GM12878 (cell line): Measurements from ENCODE around the gene MRTFA. TPM values are rescaled to one million over a fixed set of nuclear protein-coding genes. Genes with fewer than 3 reads are reported as not detected.
A peak's percentile ranks its signal among the peaks of the same experiment; 100 is the strongest.

Experiments
- ATAC-seq: fragments of 200-7000 bp; cut with Tn5 transposase; 3 replicates; pipeline ENCODE4 v1.9.1; 2020; ENCODE audit warnings: mild to moderate bottlenecking, moderate library complexity
- BruUV-seq: library from RNA; stranded (reverse); fragments of 400-500 nt; replicated peaks from 2 replicates; lab custom pipeline; 2021; lab: Mats Ljungman, UMichigan
- CTCF ChIA-PET: fragments of 300-600 bp; sonication (Branson Sonifier 250); formaldehyde crosslinking; extraction: SDS; loops from one replicate; lab custom pipeline; 2021; ENCODE audit warnings: inconsistent platforms; lab: Yijun Ruan, JAX
- POLR2A ChIA-PET: fragments of 350-600 bp; formaldehyde crosslinking; extraction: SDS; loops from one replicate; lab custom pipeline; 2021; ENCODE audit warnings: inconsistent platforms; lab: Charles Lee
- RAD21 ChIA-PET: fragments of 300-600 bp; sonication (Branson Sonifier 250); formaldehyde crosslinking; loops from one replicate; lab custom pipeline; 2023; ENCODE audit warnings: antibody characterized with exemption; ENCODE audit not compliant: unreplicated experiment; lab: Charles Lee
- SMC1A ChIA-PET: fragments of 300-600 bp; sonication (Branson Sonifier 250); formaldehyde crosslinking; loops from one replicate; lab custom pipeline; 2023; ENCODE audit not compliant: unreplicated experiment, uncharacterized antibody; lab: Charles Lee
- DNase-seq: peaks from one replicate; pipeline ENCODE4 v3.0.0-alpha.2; 2011; ENCODE audit warnings: low read depth, low spot score
- FAIRE-seq: peaks from 3 replicates; lab custom pipeline; 2011; peaks lifted over from hg19 to GRCh38; lab: Jason Lieb, UNC
- H2AFZ ChIP-seq: 2 replicates; pipeline ENCODE4 v1.6.0; 2011; ENCODE audit warnings: low read depth, low read length, control low read depth; ENCODE audit not compliant: control insufficient read depth
- H3K27ac ChIP-seq: 2 replicates; pipeline ENCODE4 v1.5.1; 2011; ENCODE audit warnings: control low read depth; ENCODE audit not compliant: control insufficient read depth, insufficient read depth
- H3K27me3 ChIP-seq, 2 experiments: replicated peaks in 1 of 2; 2 replicates each; pipeline versions ENCODE4 v1.6.0 to v1.6.1; 2011; ENCODE audit warnings: low read length in 1 of 2; ENCODE audit not compliant: control insufficient read depth in 2 of 2, insufficient read depth in 2 of 2
- H3K36me3 ChIP-seq, 2 experiments: 2 replicates each; pipeline ENCODE4 v1.5.1; 2011; ENCODE audit warnings: low read length in 1 of 2; ENCODE audit not compliant: control insufficient read depth in 2 of 2, insufficient read depth in 2 of 2
- H3K4me1 ChIP-seq: 2 replicates; pipeline ENCODE4 v1.6.1; 2011; ENCODE audit warnings: mild to moderate bottlenecking, low read length, moderate library complexity, mixed read lengths; ENCODE audit not compliant: control insufficient read depth, insufficient read depth
- H3K4me2 ChIP-seq: 2 replicates; pipeline ENCODE4 v1.6.0; 2011; ENCODE audit warnings: control low read depth; ENCODE audit not compliant: control insufficient read depth, insufficient read depth
- H3K4me3 ChIP-seq: fragments of 200-600 bp; sonication (generic); 2 replicates; pipeline ENCODE4 v1.5.1; 2016
- H3K79me2 ChIP-seq: 2 replicates; pipeline ENCODE4 v1.6.0; 2011; ENCODE audit warnings: low read length; ENCODE audit not compliant: control insufficient read depth, insufficient read depth
- H3K9ac ChIP-seq: 2 replicates; pipeline ENCODE4 v1.8.0; 2011; ENCODE audit warnings: low read length, control low read depth, mixed read lengths; ENCODE audit not compliant: control insufficient read depth, insufficient read depth
- H3K9me3 ChIP-seq: replicated peaks from 3 replicates; pipeline ENCODE4 v1.5.1; 2011; ENCODE audit warnings: mild to moderate bottlenecking, low read length; ENCODE audit not compliant: control insufficient read depth, insufficient read depth
- H4K20me1 ChIP-seq: 2 replicates; pipeline ENCODE4 v1.6.0; 2011; ENCODE audit not compliant: control insufficient read depth, insufficient read depth
- CBX3 ChIP-seq: fragments of 200-600 bp; sonication (generic); IDR thresholded peaks from 2 replicates; pipeline ENCODE4 v1.6.1; 2016; ENCODE audit warnings: low read depth, borderline replicate concordance
- CHD1 ChIP-seq: IDR thresholded peaks from 2 replicates; pipeline ENCODE4 v1.6.1; 2012; ENCODE audit warnings: low read depth, low read length, improper control_type of control experiment
- CREM ChIP-seq: IDR thresholded peaks from 2 replicates; pipeline ENCODE4 v1.6.1; 2014; ENCODE audit warnings: antibody characterized with exemption, low read depth
- EED ChIP-seq: sonication (generic); IDR thresholded peaks from 2 replicates; pipeline ENCODE4 v1.6.1; 2016; ENCODE audit warnings: antibody characterized with exemption, low read depth
- KLF5 ChIP-seq: fragments of 450-650 bp; IDR thresholded peaks from 2 replicates; pipeline ENCODE4 v1.6.1; 2014; ENCODE audit warnings: mild to moderate bottlenecking; ENCODE audit not compliant: partially characterized antibody
- MTA3 ChIP-seq: IDR thresholded peaks from 2 replicates; pipeline ENCODE4 v1.6.1; 2012; ENCODE audit warnings: low read length, inconsistent platforms, borderline replicate concordance
- MXI1 ChIP-seq: fragments of 150-350 bp; IDR thresholded peaks from 2 replicates; pipeline ENCODE4 v1.6.1; 2011; ENCODE audit warnings: low read depth, mild to moderate bottlenecking, inconsistent platforms, low read length, improper control_type of control experiment
- NFYA ChIP-seq: IDR thresholded peaks from 2 replicates; pipeline ENCODE4 v1.6.1; 2011; ENCODE audit warnings: low read depth, mild to moderate bottlenecking, low read length, improper control_type of control experiment, borderline replicate concordance
- NR2F1 ChIP-seq: fragments of 450-650 bp; conservative IDR thresholded peaks from 2 replicates; pipeline ENCODE4 v1.6.1; 2017; ENCODE audit warnings: mild to moderate bottlenecking
- NRF1 ChIP-seq: conservative IDR thresholded peaks from 2 replicates; pipeline ENCODE4 v1.6.1; 2011; ENCODE audit warnings: mild to moderate bottlenecking, low read depth, low read length, improper control_type of control experiment
- PBX3 ChIP-seq: IDR thresholded peaks from 2 replicates; pipeline ENCODE4 v1.6.1; 2011; ENCODE audit warnings: mild to moderate bottlenecking, low read depth, low read length, moderate library complexity; ENCODE audit not compliant: insufficient replicate concordance
- RAD21 ChIP-seq: IDR thresholded peaks from 2 replicates; pipeline ENCODE4 v1.6.1; 2011; ENCODE audit warnings: mild to moderate bottlenecking, low read depth, low read length, moderate library complexity; ENCODE audit not compliant: insufficient read depth
- RBBP5 ChIP-seq: fragments of 200-600 bp; sonication (generic); conservative IDR thresholded peaks from 2 replicates; pipeline ENCODE4 v1.6.1; 2016
- SMAD5 ChIP-seq: IDR thresholded peaks from 2 replicates; pipeline ENCODE4 v1.6.1; 2016; ENCODE audit warnings: antibody characterized with exemption, low read depth
- SMARCA5 ChIP-seq: fragments of 450-650 bp; IDR thresholded peaks from 2 replicates; pipeline ENCODE4 v1.6.1; 2017; ENCODE audit warnings: mild to moderate bottlenecking
- SP1 ChIP-seq: IDR thresholded peaks from one replicate; pipeline ENCODE4 v1.6.1; 2011; ENCODE audit warnings: low read depth, low read length
- STAT3 ChIP-seq: IDR thresholded peaks from 2 replicates; pipeline ENCODE4 v1.6.1; 2011; ENCODE audit warnings: low read depth, low read length, improper control_type of control experiment
- SUZ12 ChIP-seq: fragments of 200-600 bp; sonication (generic); IDR thresholded peaks from one replicate; pipeline ENCODE4 v1.6.1; 2018; ENCODE audit warnings: antibody characterized with exemption, mild to moderate bottlenecking; ENCODE audit not compliant: unreplicated experiment
- TARDBP ChIP-seq: IDR thresholded peaks from 2 replicates; pipeline ENCODE4 v1.6.1; 2016; ENCODE audit warnings: borderline replicate concordance
- ZBTB11 ChIP-seq: fragments of 450-650 bp; formaldehyde crosslinking; IDR thresholded peaks from 2 replicates; pipeline ENCODE4 v1.5.0; 2022; ENCODE audit warnings: mild to moderate bottlenecking, missing genetic modification characterization
- ZNF24 ChIP-seq: fragments of 450-650 bp; IDR thresholded peaks from 2 replicates; pipeline ENCODE4 v1.6.1; 2017; ENCODE audit warnings: antibody characterized with exemption, mild to moderate bottlenecking
- ZNF384 ChIP-seq: IDR thresholded peaks from 2 replicates; pipeline ENCODE4 v1.6.1; 2012; ENCODE audit warnings: low read depth, mild to moderate bottlenecking, low read length, improper control_type of control experiment, borderline replicate concordance
- WGBS: methylation state at CpG from one replicate; pipeline ENCODE4 v1.1.6; 2016; ENCODE audit warnings: low lambda C conversion rate; ENCODE audit not compliant: insufficient replicate concordance, insufficient coverage; ENCODE audit errors: missing lambda C conversion rate; 5-methylcytosine and 5-hydroxymethylcytosine counted together
- in situ Hi-C: fragments of 300-500 bp; cut with MboI; formaldehyde crosslinking; loops from 9 replicates; pipeline ENCODE4 v1.14.3; 2018; ENCODE audit warnings: mixed read lengths
- intact Hi-C: fragments of 100-400 bp; cut with micrococcal nuclease; formaldehyde crosslinking; loops from one replicate; pipeline ENCODE4 v1.14.2; 2022; ENCODE audit not compliant: unreplicated experiment
- polyA plus RNA-seq, 11 experiments: library from polyadenylated mRNA; depleted of rRNA in 4 of 11; unstranded in 6 of 11; stranded (reverse) in 5 of 11; fragments of >200 nt; fragmentation: Nextera tagmentation in 4 of 11; fragmentation: Illumina TruSeq in 1 of 11; extraction: Ambion mirVana in 4 of 11; extraction: Trizol in 1 of 11; gene quantifications; 1 replicate in 1 of 11; 2 replicates in 10 of 11; pipeline versions ENCODE4 v1.2.1 to v1.2.3, GENCODE V29; 2011 to 2016; ENCODE audit warnings: inconsistent platforms in 2 of 11, missing spikeins in 2 of 11, low read depth in 1 of 11
- total RNA-seq, 4 experiments: library from RNA; depleted of rRNA in 3 of 4; stranded (reverse); fragments of >200 nt in 3 of 4; fragmentation: Illumina TruSeq in 1 of 4; extraction: Trizol in 1 of 4; gene quantifications; 2 replicates each; pipeline versions ENCODE4 v1.2.1 to v1.2.3, GENCODE V29; 2013 to 2021

The MRTFA gene
- total and polyA plus RNA-seq, 10 of the 15 experiments (the other 5 are each of a cell fraction or from before 2014, with no cell fraction given), result 2.0 to 63.9 (median 17.9) TPM

- 4% methylated on average over 4 of the region's 4 CpGs for WGBS
- Histone ChIP-seq H3K4me1 (peaks cover 21% of the 10 kb centered on the region), H3K79me2 (peaks cover 46% of the 10 kb centered on the region), H3K36me3 (no peaks in the 10 kb centered on the region), H3K4me3 (peak overlapping the region; percentile 76), H3K4me2 (peak overlapping the region; percentile 94), H2AFZ (no peak overlapping the region), H4K20me1 (no peaks in the 10 kb centered on the region), H3K27me3 (no peaks in the 10 kb centered on the region), H3K9me3 (no peaks in the 10 kb centered on the region), H3K27ac (peak overlapping the region; percentile 75), H3K9ac (peak overlapping the region; percentile 54)
- SMC1A ChIA-PET, result interaction anchor here (0.8 to 11.9 kb wide), 24 partner anchors 9 to 365 kb away, joined by 3 to 248 read pairs (median 6); partner anchors contain the start of gene MRTFA
- RAD21 ChIA-PET, result interaction anchor here (0.6 to 6.4 kb wide), 24 partner anchors 9 to 185 kb away, joined by 3 to 52 read pairs (median 4); partner anchors contain the start of gene MRTFA
- no TSS peak for BruUV-seq
- DNase-seq, result peak; percentile 74
- POLR2A ChIA-PET, result interaction anchor here (0.5 to 5.2 kb wide), 16 partner anchors 9 to 139 kb away, joined by 3 to 26 read pairs (median 4); partner anchors contain the start of gene MRTFA
- ATAC-seq, result peak; percentile 88
- intact Hi-C loops (loop anchor here (2.0 to 5.0 kb wide), 2 partner anchors 58 to 103 kb away; partner anchors contain the start of gene MRTFA), in situ Hi-C loops (no loop called here)
- peak; percentile 86 for FAIRE-seq
- CTCF ChIA-PET, result interaction anchor here (0.6 to 13.0 kb wide), 16 partner anchors 9 to 323 kb away, joined by 3 to 339 read pairs (median 4); partner anchors contain the start of genes MRTFA and XPNPEP3
- TF ChIP-seq PBX3 (no peak), NFYA (no peak), RBBP5 (no peak), KLF5 (no peak), RAD21 (peak; percentile 15; the same call in 1 of the 2 replicates), CREM (peak; percentile 37; the same call in 1 of the 2 replicates), CBX3 (no peak), NR2F1 (no peak), TARDBP (no peak), MXI1 (no peak), SMARCA5 (no peak), SP1 (no peak), NRF1 (no peak), MTA3 (0 out of 2 replicates have a peak, but pooled peaks have one; percentile 36), ZBTB11 (no peak), CHD1 (no peak), ZNF384 (no peak), SUZ12 (no peak), STAT3 (0 out of 2 replicates have a peak, but pooled peaks have one; percentile 53), SMAD5 (no peak), ZNF24 (no peak), EED (no peak)
These were observed 102.7 kb downstream of the MRTFA start for GRCh38 chr22:40533712-40534378.
